Endothelial cell of umbilical vein (primary cell): ENCODE results near the gene SERPINC1. TPM values are rescaled to one million over a fixed set of nuclear protein-coding genes. Genes with fewer than 3 reads are reported as not detected.
A peak's percentile ranks its signal among the peaks of the same experiment; 100 is the strongest.

Experiments used
- BruUV-seq: library from RNA; stranded (reverse); fragments of 400-500 nt; replicated peaks from 2 replicates; lab custom pipeline; 2021; lab: Mats Ljungman, UMichigan
- CTCF ChIA-PET: fragments of 300-600, 350-600 bp; sonication (Branson Sonifier 250); formaldehyde crosslinking; loops from one replicate; lab custom pipeline; 2021; ENCODE audit warnings: antibody characterized with exemption, inconsistent platforms; lab: Charles Lee
- POLR2A ChIA-PET: fragments of 300-600, 350-600 bp; sonication (Branson Sonifier 250); formaldehyde crosslinking; loops from one replicate; lab custom pipeline; 2021; ENCODE audit warnings: antibody characterized with exemption, inconsistent platforms; lab: Charles Lee
- DNase-seq: peaks from one replicate; pipeline ENCODE4 v3.0.0-alpha.2; 2011; ENCODE audit warnings: low read depth, low spot score
- FAIRE-seq: peaks from 2 replicates; lab custom pipeline; 2011; peaks lifted over from hg19 to GRCh38; lab: Jason Lieb, UNC
- H2AFZ ChIP-seq: 2 replicates; pipeline ENCODE4 v1.6.0; 2012; ENCODE audit warnings: low read depth, low read length, control low read depth, inconsistent platforms
- H3K27ac ChIP-seq: 2 replicates; pipeline ENCODE4 v1.5.1; 2011; ENCODE audit warnings: low read depth, mild to moderate bottlenecking, control low read depth, low read length, moderate library complexity; ENCODE audit not compliant: insufficient read depth
- H3K27me3 ChIP-seq, 2 experiments: 2 replicates each; pipeline versions ENCODE4 v1.6.0 to v1.6.1; 2011; ENCODE audit warnings: low read length in 2 of 2, mixed read lengths in 1 of 2; ENCODE audit not compliant: control insufficient read depth in 2 of 2, insufficient read depth in 2 of 2
- H3K36me3 ChIP-seq, 2 experiments: 2 replicates in 1 of 2; 3 replicates in 1 of 2; pipeline ENCODE4 v1.5.1; 2011; ENCODE audit warnings: low read length in 2 of 2, mild to moderate bottlenecking in 1 of 2, moderate library complexity in 1 of 2; ENCODE audit not compliant: control insufficient read depth in 2 of 2, insufficient read depth in 2 of 2; ENCODE audit errors: extremely low read depth in 1 of 2
- H3K4me1 ChIP-seq: 3 replicates; pipeline ENCODE4 v1.5.1; 2011; ENCODE audit warnings: mild to moderate bottlenecking, low read length; ENCODE audit not compliant: control insufficient read depth, insufficient read depth; ENCODE audit errors: extremely low read depth
- H3K4me2 ChIP-seq: 2 replicates; pipeline ENCODE4 v1.6.1; 2011; ENCODE audit warnings: low read length, control low read depth, mixed read lengths; ENCODE audit not compliant: insufficient read depth
- H3K4me3 ChIP-seq, 3 experiments: fragments of 200-600 bp in 1 of 3; sonication (generic), shearing (Covaris generic) in 1 of 3; replicated peaks in 1 of 3; 2 replicates each; pipeline ENCODE4 v1.5.1; 2011 to 2016; ENCODE audit warnings: control low read depth in 3 of 3, low read length in 3 of 3, mild to moderate bottlenecking in 2 of 3, inconsistent platforms in 1 of 3, low read depth in 1 of 3, moderate library complexity in 1 of 3; ENCODE audit not compliant: insufficient read depth in 1 of 3
- H3K79me2 ChIP-seq: 2 replicates; pipeline ENCODE4 v1.6.0; 2012; ENCODE audit warnings: low read length, inconsistent platforms; ENCODE audit not compliant: control insufficient read depth, insufficient read depth
- H3K9ac ChIP-seq: replicated peaks from 2 replicates; pipeline ENCODE3; 2011; ENCODE audit warnings: low read length, control low read depth; ENCODE audit not compliant: insufficient read depth; ENCODE audit errors: extremely low read depth
- H3K9me1 ChIP-seq: replicated peaks from 3 replicates; pipeline ENCODE4 v1.6.0; 2011; ENCODE audit warnings: mild to moderate bottlenecking, low read length; ENCODE audit not compliant: control insufficient read depth, insufficient read depth; ENCODE audit errors: extremely low read depth
- H3K9me3 ChIP-seq: replicated peaks from 2 replicates; pipeline ENCODE4 v1.5.1; 2012; ENCODE audit warnings: low read length, inconsistent platforms; ENCODE audit not compliant: control insufficient read depth, insufficient read depth
- H4K20me1 ChIP-seq: replicated peaks from 2 replicates; pipeline ENCODE3; 2011; ENCODE audit warnings: mild to moderate bottlenecking, low read length; ENCODE audit not compliant: control insufficient read depth, insufficient read depth; ENCODE audit errors: extremely low read depth
- CTCF ChIP-seq, 2 donors: IDR thresholded peaks; 1 replicate in 1 of 2; 2 replicates in 1 of 2; pipeline ENCODE4 v1.5.1; 2011; ENCODE audit warnings: low read length in 2 of 2, mild to moderate bottlenecking in 2 of 2, moderate library complexity in 2 of 2, control low read depth in 1 of 2, inconsistent platforms in 1 of 2, low read depth in 1 of 2; ENCODE audit not compliant: insufficient read depth in 1 of 2; ENCODE audit errors: extremely low read depth in 1 of 2
- GATA2 ChIP-seq: IDR thresholded peaks from 2 replicates; pipeline ENCODE4 v1.7.0; 2011; ENCODE audit warnings: low read depth, mild to moderate bottlenecking, moderate library complexity, mixed read lengths, low read length; ENCODE audit not compliant: insufficient read length, insufficient read depth
- JUN ChIP-seq: IDR thresholded peaks from 2 replicates; pipeline ENCODE4 v1.6.1; 2011; ENCODE audit warnings: borderline replicate concordance, low read depth; ENCODE audit not compliant: insufficient read length, insufficient read depth
- MAX ChIP-seq: IDR thresholded peaks from 2 replicates; pipeline ENCODE4 v1.6.1; 2011; ENCODE audit not compliant: insufficient read depth, insufficient read length
- POLR2A ChIP-seq: IDR thresholded peaks from 2 replicates; pipeline ENCODE4 v1.6.1; 2012; ENCODE audit warnings: low read depth, mild to moderate bottlenecking, control low read depth, low read length
- POLR2AphosphoS5 ChIP-seq: IDR thresholded peaks from 2 replicates; pipeline ENCODE4 v1.6.1; 2012; ENCODE audit warnings: low read depth, mild to moderate bottlenecking, control low read depth, low read length, moderate library complexity; ENCODE audit not compliant: insufficient read depth
- dilution Hi-C: fragments of 300-500 bp; cut with MboI; formaldehyde crosslinking; loops from one replicate; pipeline ENCODE4 v1.15.0; 2019; ENCODE audit warnings: low sequenced_read_pairs; ENCODE audit not compliant: extremely low pct_ligation_motif_present
- intact Hi-C: fragments of 100-400 bp; cut with micrococcal nuclease; formaldehyde crosslinking; loops from one replicate; pipeline ENCODE4 v1.10.0; 2022
- polyA plus RNA-seq, 4 experiments: library from polyadenylated mRNA; depleted of rRNA in 3 of 4; stranded (reverse) in 3 of 4; unstranded in 1 of 4; fragments of >200 nt; gene quantifications; 2 replicates each; pipeline versions ENCODE4 v1.2.1 to v1.2.3, GENCODE V29; 2011 to 2012; ENCODE audit warnings: missing spikeins in 1 of 4
- total RNA-seq: library from RNA; stranded (reverse); gene quantifications from 2 replicates; pipeline ENCODE4 v1.2.3, GENCODE V29; 2021

Gene SERPINC1
- total and polyA plus RNA-seq, 2 donors (not counting 3 experiments of a cell fraction or from before 2014, with no cell fraction given) = 0.06 to 0.35 TPM

- Histone ChIP-seq H3K4me1 (peaks cover 15% of the 10 kb centered on the region), H3K27me3 (no peaks in the 10 kb centered on the region), H3K4me3 (no peak overlapping the region), H2AFZ (no peak overlapping the region), H3K9ac (no peak overlapping the region), H4K20me1 (no peaks in the 10 kb centered on the region), H3K9me3 (no peaks in the 10 kb centered on the region), H3K9me1 (no peaks in the 10 kb centered on the region), H3K79me2 (no peaks in the 10 kb centered on the region), H3K36me3 (peaks cover 0 to 10% of the 10 kb centered on the region in 2 experiments), H3K27ac (no peak overlapping the region), H3K4me2 (no peak overlapping the region)
- DNase-seq = no peak
- FAIRE-seq = no peak
- dilution Hi-C loops (no loop called here), intact Hi-C loops (no loop called here)
- ChIA-PET POLR2A (interaction anchor here (2.2 kb wide), 1 partner anchor 11 kb away, joined by 5 read pairs; the partner anchor contains the start of gene ZBTB37), CTCF (interaction anchor here (0.6 kb wide), 1 partner anchor 169 kb away, joined by 3 read pairs; no protein-coding TSS in a partner anchor)
- BruUV-seq = no TSS peak
- peak; percentile 16 for TF ChIP-seq POLR2AphosphoS5
- TF ChIP-seq MAX = no peak
- TF ChIP-seq GATA2 = no peak
- TF ChIP-seq CTCF (IDR thresholded peaks at IDR 0.05; ENCODE audit: extremely low read depth in 1 of 2, insufficient read depth in 1 of 2, low read depth in 1 of 2, low read length in 2 of 2) = no peak
- no peak for TF ChIP-seq JUN
- peak; percentile 14 for TF ChIP-seq POLR2A
Measured at GRCh38 chr1:173857363-173857917, 59.7 kb downstream of the SERPINC1 start.
